GM19239 (cell line): ENCODE data around the gene CHRND.

Experiments
- DNase-seq: peaks from one replicate; pipeline ENCODE4 v3.0.0; 2011; ENCODE audit warnings: low spot score; ENCODE audit not compliant: insufficient read length
- FAIRE-seq: peaks from 2 replicates; lab custom pipeline; 2011; peaks lifted over from hg19 to GRCh38; lab: Jason Lieb, UNC

Gene CHRND

GRCh38 chr2:232487385-232488096 lies 38.4 kb upstream of the CHRND start, which contains the start of gene ECEL1:
TSS of gene ECEL1 (minus strand) at chr2:232487834. CDS start at chr2:232486653, 1,181 bp downstream.
- FAIRE-seq, result no peak

GRCh38 chr2:232488097-232488711 lies 37.8 kb upstream of the CHRND start:
- DNase-seq, result no peak
- FAIRE-seq, result no peak

More at GRCh38 chr2:232487385-232488096, 38.4 kb upstream of the CHRND start, which contains the start of gene ECEL1:
- no peak for DNase-seq

- DNase-seq, result no peak
Observed at GRCh38 chr2:232488721-232489300, 37.1 kb upstream of the CHRND start.

GRCh38 chr2:232489516-232490220 lies 36.3 kb upstream of the CHRND start:
- DNase-seq (no peak), FAIRE-seq (no peak)

More at GRCh38 chr2:232488721-232489300, 37.1 kb upstream of the CHRND start:
- FAIRE-seq, result no peak

GRCh38 chr2:232490221-232491138 lies 35.5 kb upstream of the CHRND start:
- DNase-seq (no peak), FAIRE-seq (no peak)

- no peak for DNase-seq
- no peak for FAIRE-seq
Observed at GRCh38 chr2:232491139-232491780, 34.7 kb upstream of the CHRND start.

- FAIRE-seq (no peak), DNase-seq (no peak)
Observed at GRCh38 chr2:232492236-232492848, 33.6 kb upstream of the CHRND start.

- DNase-seq, result no peak
Observed at GRCh38 chr2:232492963-232493700, 32.8 kb upstream of the CHRND start.

GRCh38 chr2:232493701-232494474 lies 32.1 kb upstream of the CHRND start:
- DNase-seq (no peak), FAIRE-seq (no peak)

More at GRCh38 chr2:232492963-232493700, 32.8 kb upstream of the CHRND start:
- no peak for FAIRE-seq

GRCh38 chr2:232494542-232494941 lies 31.4 kb upstream of the CHRND start:
- FAIRE-seq (no peak), DNase-seq (no peak)

GRCh38 chr2:232495292-232495691 lies 30.7 kb upstream of the CHRND start:
- no peak for DNase-seq
- FAIRE-seq, result no peak

- FAIRE-seq (no peak), DNase-seq (no peak)
Observed at GRCh38 chr2:232496501-232497270, 29.3 kb upstream of the CHRND start.

- FAIRE-seq, result no peak
Observed at GRCh38 chr2:232497348-232497747, 28.6 kb upstream of the CHRND start.

GRCh38 chr2:232498452-232498851 lies 27.5 kb upstream of the CHRND start:
- DNase-seq (no peak), FAIRE-seq (no peak)

More at GRCh38 chr2:232497348-232497747, 28.6 kb upstream of the CHRND start:
- no peak for DNase-seq

- DNase-seq (no peak), FAIRE-seq (no peak)
Observed at GRCh38 chr2:232501331-232501771, 24.6 kb upstream of the CHRND start.

- no peak for DNase-seq
Observed at GRCh38 chr2:232501794-232502390, 24.1 kb upstream of the CHRND start.

More at GRCh38 chr2:232501794-232502390, 24.1 kb upstream of the CHRND start:
- FAIRE-seq, result no peak
